HG02642 (cell line): ENCODE measurements around the gene PPP2R5C.
"Not testable (repeated sequence)": the region's sequence is repeated elsewhere in the genome, so short reads cannot be mapped to it uniquely, and the experiment has no call there.

Experiments used
- ATAC-seq: cut with Tn5 transposase; IDR thresholded peaks from one replicate; pipeline ENCODE4 v1.9.1; 2021; ENCODE audit warnings: mild to moderate bottlenecking; ENCODE audit not compliant: unreplicated experiment, poor library complexity

PPP2R5C gene

GRCh38 chr14:101726295-101726953 lies 35.1 kb upstream of the PPP2R5C start:
- no peak for ATAC-seq

GRCh38 chr14:101726954-101727302 lies 34.6 kb upstream of the PPP2R5C start:
- no peak for ATAC-seq

- ATAC-seq = no peak
Observed at GRCh38 chr14:101727611-101728366, 33.7 kb upstream of the PPP2R5C start.

GRCh38 chr14:101728367-101728742 lies 33.2 kb upstream of the PPP2R5C start:
- ATAC-seq = no peak

GRCh38 chr14:101729382-101729781 lies 32.1 kb upstream of the PPP2R5C start:
- no peak for ATAC-seq

GRCh38 chr14:101730157-101730556 lies 31.4 kb upstream of the PPP2R5C start:
- not testable (repeated sequence) for ATAC-seq

GRCh38 chr14:101730626-101731186 lies 30.8 kb upstream of the PPP2R5C start:
- ATAC-seq = no peak

- peak; percentile 75 for ATAC-seq
Observed at GRCh38 chr14:101731187-101732080, 30.1 kb upstream of the PPP2R5C start.

- no peak for ATAC-seq
Observed at GRCh38 chr14:101732118-101732517, 29.4 kb upstream of the PPP2R5C start.

GRCh38 chr14:101733211-101733610 lies 28.3 kb upstream of the PPP2R5C start:
- ATAC-seq = no peak

GRCh38 chr14:101734246-101734847 lies 27.2 kb upstream of the PPP2R5C start:
- no peak for ATAC-seq

- ATAC-seq = no peak
Observed at GRCh38 chr14:101735453-101735852, 26.1 kb upstream of the PPP2R5C start.

- no peak for ATAC-seq
Observed at GRCh38 chr14:101736071-101736470, 25.4 kb upstream of the PPP2R5C start.

- ATAC-seq = no peak
Observed at GRCh38 chr14:101736585-101736984, 24.9 kb upstream of the PPP2R5C start.

GRCh38 chr14:101737414-101738339 lies 23.8 kb upstream of the PPP2R5C start:
- no peak for ATAC-seq

- no peak for ATAC-seq
Observed at GRCh38 chr14:101738703-101739320, 22.7 kb upstream of the PPP2R5C start.

GRCh38 chr14:101739446-101740141 lies 21.9 kb upstream of the PPP2R5C start:
- ATAC-seq = no peak

GRCh38 chr14:101740981-101741380 lies 20.5 kb upstream of the PPP2R5C start:
- ATAC-seq = no peak
